HepG2 (cell line): ENCODE results near the gene ANO6.

Experiments used
- EP300 ChIP-seq, 3 experiments: sonication (generic) in 1 of 3; formaldehyde crosslinking in 1 of 3; IDR thresholded peaks; 2 replicates each; pipeline versions ENCODE4 v1.5.1 to v1.6.1; 2011 to 2020; ENCODE audit warnings: low read depth in 2 of 3, low read length in 2 of 3, borderline replicate concordance in 1 of 3, improper control_type of control experiment in 1 of 3, mild to moderate bottlenecking in 1 of 3, missing genetic modification reagents in 1 of 3, moderate library complexity in 1 of 3
- ESRRA ChIP-seq: sonication (generic); formaldehyde crosslinking; IDR thresholded peaks from 2 replicates; pipeline ENCODE4 v1.5.1; 2020; ENCODE audit warnings: mild to moderate bottlenecking, low read depth, missing genetic modification reagents
- ISL2 ChIP-seq: sonication (generic); formaldehyde crosslinking; IDR thresholded peaks from 2 replicates; pipeline ENCODE4 v1.5.0; 2020; ENCODE audit warnings: missing genetic modification reagents
- MTF1 ChIP-seq: sonication (generic); formaldehyde crosslinking; IDR thresholded peaks from 2 replicates; pipeline ENCODE4 v1.5.0; 2020; ENCODE audit warnings: missing genetic modification reagents
- PHF5A ChIP-seq: IDR thresholded peaks from one replicate; pipeline ENCODE4 v1.6.1; 2018; ENCODE audit warnings: low read depth, missing genetic modification reagents; ENCODE audit not compliant: unreplicated experiment

- TF ChIP-seq EP300 (IDR thresholded peaks at IDR 0.05; ENCODE audit: low read depth in 2 of 2, low read length in 2 of 2), result no peak
- no peak for TF ChIP-seq EP300 (CRISPR knock-in tag; IDR thresholded peaks at IDR 0.05; ENCODE audit: borderline replicate concordance)
- no peak for TF ChIP-seq ISL2 (CRISPR knock-in tag)
- TF ChIP-seq MTF1, result no peak
- TF ChIP-seq PHF5A (CRISPR knock-in tag), result no peak
- TF ChIP-seq ESRRA (CRISPR knock-in tag), result no peak
Measured at GRCh38 chr12:45254254-45254653, 38.4 kb downstream of the ANO6 start.
